Stimulated activated CD8-positive, alpha-beta memory T cell treated with anti-CD3 and anti-CD28 coated beads, Interleukin-4, amount 100 ng/mL, for 4 hours (primary cell): Measurements from ENCODE around the gene ACBD4.

Experiments
- DNase-seq, 2 donors: peaks; one replicate each; pipeline ENCODE4 v3.0.0-alpha.2; 2020; ENCODE audit warnings: low read depth in 2 of 2, low spot score in 1 of 2

ACBD4 gene

GRCh38 chr17:45104029-45104428 is 31.5 kb upstream of the ACBD4 start:
- no peak for DNase-seq

- DNase-seq = no peak
These were observed 31.0 kb upstream of the ACBD4 start for GRCh38 chr17:45104497-45104896.

DNA sequence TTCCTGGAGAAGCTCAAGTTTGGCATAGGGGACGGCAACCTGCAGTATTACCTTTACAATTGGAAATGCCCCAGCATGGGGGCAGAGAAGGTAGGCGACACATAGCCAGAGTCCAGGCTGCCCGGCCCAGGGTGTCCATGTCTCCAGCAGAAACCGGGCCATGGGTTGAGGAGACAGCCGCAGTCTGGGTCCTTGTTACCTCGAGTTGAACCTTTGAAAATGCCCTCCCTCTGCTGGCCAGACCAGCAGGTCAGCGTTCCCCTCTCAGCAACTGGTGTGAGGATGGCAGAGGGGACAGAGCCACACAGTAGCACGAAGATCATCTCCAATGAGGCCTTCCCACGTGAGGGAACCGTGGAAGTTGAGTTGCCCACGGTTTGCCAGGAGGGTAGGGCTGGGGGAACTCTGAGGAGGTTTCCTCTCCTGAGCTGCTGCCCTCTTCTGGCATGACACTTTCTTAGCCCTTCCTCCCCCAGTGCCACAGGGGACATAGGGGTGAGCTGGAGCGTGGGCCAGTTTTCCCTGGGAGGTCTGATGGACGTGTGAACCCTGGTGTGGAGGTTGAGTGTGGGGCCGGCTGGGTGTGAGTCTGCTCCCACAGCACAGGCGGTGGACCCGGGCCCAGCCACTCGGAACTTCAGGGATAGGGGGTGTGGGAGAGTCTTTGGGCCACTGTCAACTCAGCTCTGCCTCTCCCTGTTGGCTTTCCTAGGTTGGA is 30.4 kb upstream of the ACBD4 start:
- no peak for DNase-seq

DNA sequence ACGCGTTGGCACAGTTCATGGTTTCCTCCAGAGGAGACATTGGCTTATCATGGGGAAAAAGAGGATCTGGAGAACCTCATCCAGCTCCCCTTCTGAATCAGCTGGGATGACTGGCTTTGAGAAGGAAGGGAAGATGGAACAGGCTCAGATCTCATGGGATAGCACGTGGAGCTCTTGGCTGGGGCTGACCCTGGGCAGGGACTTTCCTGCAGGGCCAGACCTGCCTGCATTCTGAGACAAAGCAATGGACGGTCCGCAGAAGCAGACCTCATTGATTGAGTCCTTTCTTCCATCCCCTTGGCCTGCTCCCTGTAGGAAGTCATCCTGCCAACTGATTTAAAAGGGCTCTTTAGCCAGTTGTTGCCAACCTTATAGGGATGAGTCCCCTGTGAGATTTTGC is 29.4 kb upstream of the ACBD4 start:
- DNase-seq = no peak

DNA sequence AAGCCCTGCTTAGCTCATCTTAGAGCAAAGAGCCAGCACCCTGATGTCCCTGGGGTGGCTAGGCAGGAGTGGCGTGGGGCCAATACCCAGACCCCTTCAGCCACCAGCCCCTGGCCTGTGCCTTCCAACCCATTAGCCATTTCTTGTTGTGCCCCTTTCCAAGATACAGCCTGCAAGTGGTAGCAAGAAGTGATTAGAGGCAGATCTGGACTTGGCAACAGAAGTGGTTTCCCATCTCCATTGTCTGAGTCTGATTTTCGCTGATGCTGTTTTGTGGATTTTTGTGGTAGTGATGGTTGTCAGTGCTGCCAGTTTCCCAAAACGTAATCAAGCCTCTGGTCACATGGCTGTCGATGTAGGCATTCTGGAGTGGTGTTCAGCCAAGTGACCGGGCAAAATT is 28.9 kb upstream of the ACBD4 start:
- DNase-seq = no peak

GRCh38 chr17:45107293-45108010 is 28.0 kb upstream of the ACBD4 start:
- no peak for DNase-seq

- no peak for DNase-seq
These were observed 27.4 kb upstream of the ACBD4 start for GRCh38 chr17:45108051-45108450.

DNA sequence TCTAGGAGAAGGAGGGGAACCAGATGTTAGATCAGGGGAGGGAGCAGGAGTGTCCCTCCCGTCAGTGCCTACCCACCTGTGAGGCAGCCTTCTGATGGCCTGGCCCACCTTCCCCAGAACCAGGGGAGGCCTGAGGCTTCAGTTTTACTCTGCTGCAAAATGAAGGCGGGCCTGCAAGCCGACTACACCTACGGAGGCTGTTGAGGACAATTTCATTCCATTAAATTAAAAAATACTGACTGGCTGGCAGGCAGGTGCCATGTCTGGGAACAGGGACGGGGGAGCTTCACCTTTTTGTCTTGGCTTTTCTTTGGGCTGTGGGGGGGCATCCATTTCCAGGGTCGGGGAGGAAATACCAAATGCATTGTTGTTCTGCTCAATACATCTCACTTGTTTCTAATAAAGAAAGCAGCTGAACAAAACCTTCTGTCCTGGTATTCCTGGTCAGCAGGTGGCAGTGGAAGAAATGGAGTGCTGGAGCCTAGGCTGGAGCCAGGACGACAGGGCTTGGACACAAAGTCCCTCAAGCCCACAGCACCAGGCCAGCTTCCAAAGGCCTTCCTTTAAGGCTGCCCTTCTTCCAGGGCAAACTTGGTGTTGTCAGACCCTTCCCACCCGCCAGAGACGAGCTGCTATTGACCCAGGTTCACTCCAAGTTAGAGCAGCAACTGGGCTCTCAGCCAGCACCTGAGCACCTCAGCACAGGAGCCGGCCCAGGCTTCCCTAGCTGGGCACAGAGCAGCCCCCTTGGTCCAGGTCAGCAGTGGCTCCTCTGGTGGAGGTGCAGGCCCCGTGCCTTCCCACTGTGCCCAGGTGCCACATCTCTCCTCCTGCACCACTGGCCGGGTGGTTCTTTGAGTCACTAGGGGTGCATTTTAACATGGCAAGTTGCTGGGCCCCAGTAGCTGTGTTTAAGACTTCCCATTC is 26.6 kb upstream of the ACBD4 start:
- no peak for DNase-seq

DNA sequence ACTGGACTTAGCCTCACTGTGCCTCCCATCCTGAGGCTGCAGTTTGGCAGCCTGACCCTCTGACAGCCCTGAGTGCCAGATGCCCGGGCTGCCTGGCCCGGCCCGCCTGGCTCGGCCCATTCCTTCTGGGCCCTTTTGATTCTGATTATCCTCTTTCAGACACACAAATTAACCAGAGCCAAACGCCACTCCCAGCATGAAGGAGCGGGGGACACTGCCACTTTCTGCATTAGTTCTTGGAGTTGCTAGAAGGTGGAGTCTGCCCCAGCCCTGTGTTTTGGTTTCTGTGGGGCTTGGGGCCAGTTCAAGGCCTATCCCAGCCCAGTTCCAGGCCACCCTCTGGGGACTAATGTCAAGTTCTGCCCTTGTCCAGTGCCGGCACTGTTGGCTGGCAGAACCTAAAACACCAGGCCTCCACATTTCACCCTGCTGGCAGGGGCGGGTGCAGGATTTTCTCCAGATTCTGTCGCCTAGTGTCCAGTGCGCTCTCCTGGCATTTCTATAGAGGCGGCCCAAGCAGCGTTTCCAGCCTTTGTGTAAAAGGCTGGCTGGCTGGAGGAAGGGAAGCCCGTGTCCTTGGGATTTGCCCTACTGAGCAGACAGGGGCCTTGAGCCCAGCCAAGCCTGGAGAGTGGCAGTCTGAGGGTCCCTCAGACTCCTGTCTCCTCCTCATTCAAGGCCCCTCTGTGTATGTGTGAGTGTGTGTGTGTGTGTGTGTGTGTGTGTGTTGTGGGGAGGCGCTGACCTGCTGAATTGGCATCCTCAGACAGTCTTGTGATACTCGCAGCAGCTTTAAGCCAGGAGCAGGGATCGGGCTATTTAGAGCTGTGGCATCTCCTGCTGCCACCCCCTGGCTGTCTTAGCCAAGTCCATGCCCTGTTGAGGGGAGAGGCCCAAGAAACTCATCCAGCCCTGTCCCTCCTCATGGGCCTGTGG is 24.5 kb upstream of the ACBD4 start:
- no peak for DNase-seq

GRCh38 chr17:45111850-45112249 is 23.6 kb upstream of the ACBD4 start:
- DNase-seq = no peak

DNA sequence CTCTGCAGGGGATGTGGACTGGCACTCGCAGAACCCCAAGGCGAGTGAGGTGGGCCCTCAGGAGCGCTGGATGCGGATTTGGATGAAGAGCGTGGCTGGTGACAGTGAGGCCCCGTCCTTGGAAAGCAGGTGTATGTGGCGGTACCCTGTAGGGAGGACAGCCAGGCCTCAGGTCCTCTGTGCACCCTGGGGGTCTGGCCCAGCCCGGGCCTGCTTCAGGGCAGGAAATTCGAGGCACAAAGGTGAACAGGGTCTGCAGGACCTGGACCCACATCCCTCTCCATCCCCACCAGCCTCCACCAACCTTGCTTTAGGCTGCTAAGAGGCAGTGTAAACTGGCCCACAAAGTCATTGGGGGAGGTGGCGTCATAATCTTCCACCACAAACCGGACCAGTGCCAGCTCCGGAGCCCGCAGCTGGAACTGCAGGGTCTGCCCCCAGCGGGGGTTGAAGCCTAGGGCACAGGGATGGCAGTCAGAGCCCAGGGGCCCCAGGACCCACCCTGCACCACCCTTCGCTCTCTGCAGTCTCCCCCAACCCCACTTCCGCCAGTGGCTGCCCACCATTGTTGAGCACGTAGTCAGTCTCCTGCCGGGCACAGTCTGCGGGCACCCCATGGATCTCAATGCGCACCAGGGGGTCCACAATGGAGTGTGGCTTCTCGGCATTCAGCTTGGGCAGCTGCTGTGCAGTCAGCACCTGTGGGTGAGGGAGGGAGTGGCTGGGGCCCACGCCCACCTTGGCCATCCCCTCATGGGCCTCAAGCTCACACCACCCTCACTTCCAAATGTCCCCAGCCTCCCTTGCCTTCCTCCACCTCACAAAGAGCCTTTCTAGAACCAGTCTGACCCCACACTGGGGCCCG is 22.7 kb upstream of the ACBD4 start:
- no peak for DNase-seq

DNA sequence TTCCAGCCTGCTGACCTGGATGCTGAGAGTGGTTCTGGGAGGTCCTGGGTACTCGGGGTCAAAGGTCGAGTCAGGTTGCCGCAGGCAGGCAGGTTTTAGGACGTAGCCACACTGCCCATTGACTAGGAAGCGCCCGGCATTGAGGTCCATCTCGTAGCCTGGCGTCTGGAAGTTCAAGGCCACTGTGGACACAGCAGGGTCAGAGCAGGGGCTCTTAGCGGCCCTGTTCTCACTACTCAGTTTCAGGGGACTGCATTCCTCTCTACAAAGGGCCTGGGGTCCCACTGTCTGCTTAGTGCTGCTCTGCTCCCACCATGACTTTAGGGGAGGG is 22.1 kb upstream of the ACBD4 start:
- no peak for DNase-seq

DNA sequence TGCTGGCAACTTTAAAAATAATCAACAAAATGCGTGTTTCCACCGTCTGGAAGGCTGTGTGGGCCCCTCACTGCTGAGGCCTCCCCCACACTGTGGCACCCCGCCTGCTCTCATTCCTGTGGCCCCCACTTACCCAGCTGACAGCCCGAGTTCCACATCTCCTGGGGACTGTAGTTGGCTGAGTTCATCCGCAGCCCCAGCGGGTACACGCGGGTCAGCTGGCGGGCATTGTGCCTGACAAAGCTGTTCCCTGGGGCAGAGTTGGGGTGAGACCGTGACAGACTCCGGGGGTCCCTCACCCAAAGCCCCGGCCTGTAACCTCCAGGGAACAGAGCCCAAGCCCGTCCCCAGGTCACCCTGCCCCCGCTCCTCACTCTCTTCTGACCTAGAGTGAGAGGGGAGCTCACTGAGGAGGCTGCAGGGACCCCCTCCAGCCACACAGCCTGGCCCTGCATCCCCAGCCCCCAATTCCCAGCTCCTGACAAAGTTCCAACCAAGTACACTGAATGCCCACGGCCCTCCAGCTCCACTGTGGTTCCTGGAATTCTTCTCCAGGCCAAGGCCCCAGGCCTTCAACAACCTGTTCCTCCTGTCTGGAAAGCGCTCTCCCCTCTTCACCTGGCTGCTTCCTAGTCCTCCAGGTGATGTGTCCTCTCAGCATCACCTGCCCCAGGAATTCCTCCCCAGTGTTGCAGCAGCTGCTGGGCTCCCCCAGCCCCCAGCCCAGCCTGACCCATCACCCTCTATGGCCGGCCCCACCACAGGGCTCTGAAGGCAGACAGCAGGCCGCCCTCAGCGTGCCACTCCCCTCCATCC is 21.2 kb upstream of the ACBD4 start:
- no peak for DNase-seq

DNA sequence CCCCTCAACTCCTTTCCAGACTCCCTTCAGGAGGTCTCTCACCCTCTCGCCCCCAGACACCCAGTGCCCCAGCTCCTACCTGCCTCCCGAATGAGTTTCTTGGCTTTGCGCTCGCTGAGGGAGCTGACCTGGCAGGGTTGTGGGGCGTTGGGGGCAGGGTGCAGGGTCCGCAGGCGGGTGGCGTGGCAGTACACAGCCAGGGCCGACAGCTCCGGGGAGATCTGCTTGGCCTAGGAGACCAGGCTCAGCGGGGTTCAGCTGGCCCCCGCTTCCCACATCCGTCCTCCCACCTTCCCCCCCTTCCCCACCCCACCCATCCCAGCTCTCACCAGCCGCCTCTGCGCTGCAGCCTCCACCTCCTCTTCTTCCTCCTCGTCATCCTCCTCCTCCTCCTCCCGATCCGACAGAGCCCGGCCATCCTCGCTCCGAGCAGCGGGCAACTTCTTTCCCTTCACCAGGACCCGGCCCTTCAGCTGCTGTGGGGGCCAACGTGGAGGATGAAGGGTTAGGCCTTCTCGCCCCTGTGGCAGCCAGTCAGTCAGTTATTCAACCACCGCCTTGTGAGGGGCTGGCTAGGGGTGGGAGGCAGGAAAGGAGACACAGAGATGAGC is 20.4 kb upstream of the ACBD4 start:
- no peak for DNase-seq

DNA sequence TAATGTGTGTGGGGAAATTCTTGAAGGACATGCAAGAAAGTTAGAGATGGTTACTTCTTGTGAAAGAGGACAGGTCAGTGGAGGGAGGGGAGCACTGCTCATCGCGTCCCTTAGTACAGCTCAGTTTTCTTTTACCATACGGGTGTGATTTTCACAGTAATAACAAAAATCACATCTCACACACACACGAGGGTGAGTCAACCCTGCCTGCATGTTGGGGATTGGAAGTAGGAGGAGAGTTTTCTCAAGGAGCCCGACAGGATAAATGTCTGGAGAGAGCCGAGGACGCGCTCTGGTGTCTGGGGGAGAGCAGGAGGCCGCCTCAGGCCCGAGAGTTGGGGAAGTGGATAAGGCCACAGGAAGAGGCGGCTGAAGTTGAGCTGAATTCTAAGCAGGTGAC is 19.6 kb upstream of the ACBD4 start:
- no peak for DNase-seq

GRCh38 chr17:45116434-45117016 is 19.0 kb upstream of the ACBD4 start:
- DNase-seq = no peak

DNA sequence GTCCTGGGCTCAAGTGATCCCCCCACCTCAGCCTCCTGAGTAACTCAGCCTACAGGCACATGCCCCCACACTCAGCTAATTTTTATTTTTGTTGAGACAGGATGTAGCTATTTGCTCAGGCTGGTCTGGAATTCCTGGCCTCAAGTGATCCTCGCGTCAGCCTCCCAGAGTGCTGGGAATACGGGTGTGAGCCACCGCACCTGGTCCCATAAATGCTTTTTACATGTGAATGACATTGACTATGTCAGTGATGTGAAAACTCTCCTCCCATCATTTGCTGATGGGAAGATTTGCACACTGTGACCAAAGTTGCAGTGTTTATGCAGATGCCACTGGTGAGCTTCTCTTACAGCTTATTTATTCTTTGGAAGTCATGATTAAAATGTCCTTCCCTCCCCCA is 18.2 kb upstream of the ACBD4 start:
- DNase-seq = no peak
